Stomach (tissue), 4 donors: Measurements from ENCODE around the gene SERPINA5.

Source experiments
- EP300 ChIP-seq: sonication (generic); formaldehyde crosslinking; IDR thresholded peaks from one replicate; pipeline ENCODE4 v1.6.1; 2017; ENCODE audit warnings: antibody characterized with exemption
- TF ChIP-seq, protein P1 (sequence below), 7 experiments: fragments of 450-650 bp in 4 of 7; fragments of 200-600 bp in 3 of 7; sonication (generic) in 3 of 7; IDR thresholded peaks; one replicate each; pipeline ENCODE4 v1.5.1; 2016 to 2019; ENCODE audit warnings: antibody characterized with exemption in 7 of 7, control low read depth in 2 of 7, mild to moderate bottlenecking in 1 of 7

DNA sequence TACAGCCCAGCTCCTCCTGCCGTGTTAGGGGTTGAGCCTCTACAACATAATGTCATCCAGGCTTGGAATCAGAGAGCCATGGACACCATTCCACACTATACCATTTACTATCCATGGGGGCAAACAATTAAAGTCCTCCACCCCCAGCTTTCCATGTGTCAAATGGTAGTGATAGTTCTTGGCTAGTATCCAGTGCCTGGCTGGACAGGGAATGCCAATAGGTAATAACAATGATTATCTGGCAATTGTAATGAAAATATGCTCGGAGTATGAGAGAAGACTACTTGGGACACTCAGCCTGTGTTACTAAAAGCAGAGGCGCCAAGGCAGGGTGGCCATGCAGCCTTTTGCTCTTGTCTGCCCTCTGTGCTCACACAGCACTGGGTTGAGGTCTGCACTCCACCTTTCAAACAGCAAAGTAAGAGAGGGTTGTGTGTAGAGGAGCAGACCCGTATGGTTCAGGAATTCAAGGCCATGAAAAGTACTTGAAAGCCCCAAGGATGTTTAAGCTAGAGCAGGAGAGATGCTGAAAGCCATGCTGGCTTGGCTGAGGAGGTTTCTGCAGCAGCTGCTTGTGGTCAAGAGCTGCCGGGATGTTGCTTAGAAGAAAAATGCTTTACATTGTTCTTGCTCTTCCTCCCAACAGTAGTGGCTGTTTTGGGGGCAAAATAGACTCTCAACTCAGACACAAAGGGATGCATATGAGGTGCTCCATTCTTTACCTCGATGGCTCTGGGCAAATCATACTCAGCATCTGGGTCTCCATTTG lies 41.6 kb downstream of the SERPINA5 start:
- TF ChIP-seq, protein P1, sequence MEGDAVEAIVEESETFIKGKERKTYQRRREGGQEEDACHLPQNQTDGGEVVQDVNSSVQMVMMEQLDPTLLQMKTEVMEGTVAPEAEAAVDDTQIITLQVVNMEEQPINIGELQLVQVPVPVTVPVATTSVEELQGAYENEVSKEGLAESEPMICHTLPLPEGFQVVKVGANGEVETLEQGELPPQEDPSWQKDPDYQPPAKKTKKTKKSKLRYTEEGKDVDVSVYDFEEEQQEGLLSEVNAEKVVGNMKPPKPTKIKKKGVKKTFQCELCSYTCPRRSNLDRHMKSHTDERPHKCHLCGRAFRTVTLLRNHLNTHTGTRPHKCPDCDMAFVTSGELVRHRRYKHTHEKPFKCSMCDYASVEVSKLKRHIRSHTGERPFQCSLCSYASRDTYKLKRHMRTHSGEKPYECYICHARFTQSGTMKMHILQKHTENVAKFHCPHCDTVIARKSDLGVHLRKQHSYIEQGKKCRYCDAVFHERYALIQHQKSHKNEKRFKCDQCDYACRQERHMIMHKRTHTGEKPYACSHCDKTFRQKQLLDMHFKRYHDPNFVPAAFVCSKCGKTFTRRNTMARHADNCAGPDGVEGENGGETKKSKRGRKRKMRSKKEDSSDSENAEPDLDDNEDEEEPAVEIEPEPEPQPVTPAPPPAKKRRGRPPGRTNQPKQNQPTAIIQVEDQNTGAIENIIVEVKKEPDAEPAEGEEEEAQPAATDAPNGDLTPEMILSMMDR (IDR thresholded peaks at IDR 0.05), result no peak
- no peak for TF ChIP-seq EP300
